RWPE2 (cell line): ENCODE data around the gene GAB2.
"Not testable (repeated sequence)": the region's sequence is repeated elsewhere in the genome, so short reads cannot be mapped to it uniquely, and the experiment has no call there.

Source experiments
- ATAC-seq: fragments of 200-7000 bp; cut with Tn5 transposase; 3 replicates; pipeline ENCODE4 v1.9.1; 2021; ENCODE audit warnings: low read depth
- DNase-seq: peaks from one replicate; pipeline ENCODE4 v3.0.0-alpha.2; 2020; ENCODE audit warnings: low spot score
- H3K27ac ChIP-seq: fragments of 450-650 bp; 2 replicates; pipeline ENCODE4 v1.5.1; 2017; ENCODE audit warnings: mild to moderate bottlenecking; ENCODE audit not compliant: poor library complexity, severe bottlenecking
- H3K27me3 ChIP-seq: fragments of 250-450 bp; sonication (Bioruptor Pico); 2 replicates; pipeline ENCODE4 v1.5.1; 2021; ENCODE audit warnings: mild to moderate bottlenecking, moderate library complexity; ENCODE audit not compliant: insufficient read depth, poor library complexity, severe bottlenecking
- H3K36me3 ChIP-seq: fragments of 250-450 bp; sonication (Bioruptor Pico); 2 replicates; pipeline ENCODE4 v1.5.1; 2020; ENCODE audit warnings: low read depth, mild to moderate bottlenecking, moderate library complexity
- H3K4me1 ChIP-seq: fragments of 250-450 bp; sonication (Bioruptor Pico); 2 replicates; pipeline ENCODE4 v1.5.1; 2021; ENCODE audit warnings: mild to moderate bottlenecking, moderate library complexity; ENCODE audit not compliant: insufficient read depth, poor library complexity, severe bottlenecking
- H3K4me3 ChIP-seq: fragments of 250-450 bp; sonication (Bioruptor Pico); 2 replicates; pipeline ENCODE4 v1.5.1; 2021; ENCODE audit warnings: mild to moderate bottlenecking, moderate library complexity; ENCODE audit not compliant: severe bottlenecking
- H3K9me3 ChIP-seq: fragments of 250-450 bp; sonication (Bioruptor Pico); 2 replicates; pipeline ENCODE4 v1.5.1; 2021; ENCODE audit warnings: mild to moderate bottlenecking, moderate library complexity; ENCODE audit not compliant: severe bottlenecking
- CTCF ChIP-seq: fragments of 450-650 bp; IDR thresholded peaks from one replicate; pipeline ENCODE4 v1.5.1; 2017; ENCODE audit warnings: mild to moderate bottlenecking, moderate library complexity; ENCODE audit not compliant: poor library complexity, severe bottlenecking

GAB2 gene

GRCh38 chr11:78282821-78283220, 134.8 kb downstream of the GAB2 start:
- H3K27ac ChIP-seq = no peak overlapping the region
- H3K9me3 ChIP-seq = no peaks in the 10 kb centered on the region
- ATAC-seq (no peak), DNase-seq (no peak)
- TF ChIP-seq CTCF = no peak
- no peak overlapping the region for H3K4me3 ChIP-seq
- no peaks in the 10 kb centered on the region for H3K4me1 ChIP-seq
- H3K27me3 ChIP-seq = no peaks in the 10 kb centered on the region
- H3K36me3 ChIP-seq = no peaks in the 10 kb centered on the region

GRCh38 chr11:78281511-78281910, 136.1 kb downstream of the GAB2 start:
- DNase-seq = no peak
- Histone ChIP-seq H3K4me3 (no peak overlapping the region), H3K27ac (no peak overlapping the region), H3K4me1 (no peaks in the 10 kb centered on the region), H3K36me3 (no peaks in the 10 kb centered on the region), H3K9me3 (no peaks in the 10 kb centered on the region), H3K27me3 (no peaks in the 10 kb centered on the region)
- TF ChIP-seq CTCF = no peak
- no peak for ATAC-seq

- no peaks in the 10 kb centered on the region for H3K9me3 ChIP-seq
- TF ChIP-seq CTCF = no peak
- no peaks in the 10 kb centered on the region for H3K36me3 ChIP-seq
- DNase-seq (no peak), ATAC-seq (no peak)
- no peaks in the 10 kb centered on the region for H3K27me3 ChIP-seq
- H3K4me1 ChIP-seq = no peaks in the 10 kb centered on the region
- no peak overlapping the region for H3K4me3 ChIP-seq
- no peak overlapping the region for H3K27ac ChIP-seq
Measured at GRCh38 chr11:78277314-78277994, 140.2 kb downstream of the GAB2 start.

DNA sequence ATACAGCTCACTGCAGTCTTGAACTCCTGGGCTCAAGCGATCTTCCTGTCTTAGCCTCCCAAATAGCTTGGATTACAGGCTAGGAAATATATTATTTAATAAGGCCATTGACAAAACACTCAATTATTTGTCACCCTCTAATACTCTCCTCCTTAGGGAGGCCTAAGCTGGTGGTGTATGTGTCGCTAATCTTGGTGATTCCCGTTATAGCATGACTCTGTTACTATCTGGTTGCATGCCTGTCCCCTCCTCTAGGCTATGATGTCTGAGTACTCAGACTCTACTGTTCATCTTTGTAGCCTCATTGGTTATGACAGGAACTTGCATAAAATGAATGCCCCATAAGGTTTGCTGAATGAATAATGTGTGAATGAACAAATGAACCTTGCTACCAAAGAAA, 141.3 kb downstream of the GAB2 start:
- H3K4me1 ChIP-seq = no peaks in the 10 kb centered on the region
- H3K27ac ChIP-seq = no peak overlapping the region
- no peak for TF ChIP-seq CTCF
- H3K9me3 ChIP-seq = no peaks in the 10 kb centered on the region
- ATAC-seq (no peak), DNase-seq (no peak)
- no peaks in the 10 kb centered on the region for H3K27me3 ChIP-seq
- H3K36me3 ChIP-seq = no peaks in the 10 kb centered on the region
- H3K4me3 ChIP-seq = no peak overlapping the region

DNA sequence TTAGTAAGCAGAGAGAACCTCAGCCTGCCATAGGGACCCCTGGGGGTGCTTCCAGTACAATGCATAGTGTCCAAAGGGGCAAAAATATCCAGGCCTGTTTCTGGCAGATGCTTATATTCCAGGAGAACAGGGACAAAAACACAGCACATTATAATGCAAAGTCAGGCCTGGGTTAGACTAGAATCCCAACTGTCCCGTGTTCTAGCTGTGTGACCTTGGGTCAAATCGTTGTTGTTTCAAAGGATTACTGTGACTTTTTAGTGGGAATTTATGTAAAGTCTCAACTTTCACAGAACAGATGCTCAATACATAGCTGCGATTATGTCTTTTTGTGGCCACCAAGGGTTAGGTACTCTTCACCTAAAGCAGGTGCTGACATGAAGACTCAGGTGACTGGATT, 142.9 kb downstream of the GAB2 start:
- ATAC-seq (no peak), DNase-seq (no peak)
- no peaks in the 10 kb centered on the region for H3K27me3 ChIP-seq
- no peaks in the 10 kb centered on the region for H3K36me3 ChIP-seq
- H3K4me3 ChIP-seq = no peak overlapping the region
- TF ChIP-seq CTCF = no peak
- H3K27ac ChIP-seq = no peak overlapping the region
- no peaks in the 10 kb centered on the region for H3K4me1 ChIP-seq
- no peaks in the 10 kb centered on the region for H3K9me3 ChIP-seq

- not testable (repeated sequence) for H3K4me3 ChIP-seq, ATAC-seq, H3K27me3 ChIP-seq, H3K27ac ChIP-seq, H3K4me1 ChIP-seq, DNase-seq, H3K36me3 ChIP-seq, H3K9me3 ChIP-seq
Measured at GRCh38 chr11:78272625-78273269, 144.9 kb downstream of the GAB2 start.

- not testable (repeated sequence) for DNase-seq, H3K27ac ChIP-seq, H3K36me3 ChIP-seq, H3K27me3 ChIP-seq, ATAC-seq, H3K4me3 ChIP-seq, H3K4me1 ChIP-seq, H3K9me3 ChIP-seq
Measured at GRCh38 chr11:78271801-78272200, 145.8 kb downstream of the GAB2 start.
